GDM1 (cell line): ENCODE results near the gene PAXIP1.

ENCODE experiments used
- DNase-seq: peaks from one replicate; lab custom pipeline; 2025; lab: John Stamatoyannopoulos, UW

The PAXIP1 gene

GRCh38 chr7:154996756-154997155, 6.2 kb downstream of the PAXIP1 start:
- no peak for DNase-seq

GRCh38 chr7:154996101-154996500, 6.8 kb downstream of the PAXIP1 start:
- no peak for DNase-seq

GRCh38 chr7:154994996-154995395, 7.9 kb downstream of the PAXIP1 start:
- DNase-seq = no peak

GRCh38 chr7:154990964-154991540, 11.9 kb downstream of the PAXIP1 start:
- no peak for DNase-seq

GRCh38 chr7:154987571-154987970, 15.4 kb downstream of the PAXIP1 start:
- DNase-seq = no peak

- no peak for DNase-seq
These were observed 16.6 kb downstream of the PAXIP1 start for GRCh38 chr7:154986200-154986945.

GRCh38 chr7:154985230-154985629, 17.7 kb downstream of the PAXIP1 start:
- DNase-seq = no peak

GRCh38 chr7:154984601-154985188, 18.2 kb downstream of the PAXIP1 start:
- no peak for DNase-seq

- DNase-seq = no peak
These were observed 24.9 kb downstream of the PAXIP1 start for GRCh38 chr7:154978017-154978416.

- no peak for DNase-seq
These were observed 25.7 kb downstream of the PAXIP1 start for GRCh38 chr7:154977250-154977649.

- DNase-seq = no peak
These were observed 26.1 kb downstream of the PAXIP1 start for GRCh38 chr7:154976844-154977243.

- no peak for DNase-seq
These were observed 26.9 kb downstream of the PAXIP1 start for GRCh38 chr7:154975984-154976383.

GRCh38 chr7:154973381-154973780, 29.5 kb downstream of the PAXIP1 start:
- DNase-seq = no peak

GRCh38 chr7:154968336-154969001, 34.5 kb downstream of the PAXIP1 start:
- DNase-seq = no peak

- no peak for DNase-seq
These were observed 35.4 kb downstream of the PAXIP1 start for GRCh38 chr7:154967401-154967955.

GRCh38 chr7:154965014-154965413, 37.9 kb downstream of the PAXIP1 start:
- no peak for DNase-seq

GRCh38 chr7:154960063-154960790, 42.7 kb downstream of the PAXIP1 start:
- DNase-seq = no peak

GRCh38 chr7:154956427-154956826, 46.5 kb downstream of the PAXIP1 start:
- DNase-seq = no peak

- DNase-seq = no peak
These were observed 49.8 kb downstream of the PAXIP1 start for GRCh38 chr7:154953006-154953684.

- DNase-seq = no peak
These were observed 52.0 kb downstream of the PAXIP1 start for GRCh38 chr7:154950960-154951359.

- no peak for DNase-seq
These were observed 55.3 kb downstream of the PAXIP1 start for GRCh38 chr7:154947604-154948003.
